HepG2 (cell line): Measurements from ENCODE around the gene FAM161A. TPM values are rescaled to one million over a fixed set of nuclear protein-coding genes. Genes with fewer than 3 reads are reported as not detected.
A peak's percentile ranks its signal among the peaks of the same experiment; 100 is the strongest.

ENCODE experiments used
- GPN1 ChIP-seq: sonication (generic); formaldehyde crosslinking; IDR thresholded peaks from 2 replicates; pipeline ENCODE4 v1.5.1; 2020; ENCODE audit warnings: missing genetic modification reagents, borderline replicate concordance
- IRF9 ChIP-seq: sonication (generic); formaldehyde crosslinking; IDR thresholded peaks from 2 replicates; pipeline ENCODE4 v1.8.0; 2022; ENCODE audit warnings: missing genetic modification reagents, mild to moderate bottlenecking, borderline replicate concordance
- JDP2 ChIP-seq: sonication (generic); formaldehyde crosslinking; IDR thresholded peaks from 2 replicates; pipeline ENCODE4 v1.8.1; 2022; ENCODE audit warnings: missing genetic modification reagents, borderline replicate concordance
- KMT2B ChIP-seq: IDR thresholded peaks from 2 replicates; pipeline ENCODE4 v1.6.1; 2016; ENCODE audit warnings: missing genetic modification reagents, missing compliant biosample characterization
- PAF1 ChIP-seq: IDR thresholded peaks from 2 replicates; pipeline ENCODE4 v1.6.1; 2016; ENCODE audit warnings: missing genetic modification reagents, missing compliant biosample characterization
- PHF8 ChIP-seq: sonication (generic); formaldehyde crosslinking; IDR thresholded peaks from 2 replicates; pipeline ENCODE4 v1.5.0; 2020; ENCODE audit warnings: missing genetic modification reagents
- POLR2AphosphoS5 ChIP-seq: IDR thresholded peaks from 2 replicates; pipeline ENCODE4 v1.6.1; 2012; ENCODE audit warnings: low read depth, low read length
- REXO4 ChIP-seq: sonication (generic); formaldehyde crosslinking; IDR thresholded peaks from 2 replicates; pipeline ENCODE4 v1.8.0; 2022; ENCODE audit warnings: missing genetic modification reagents, mild to moderate bottlenecking, borderline replicate concordance
- THAP7 ChIP-seq: sonication (generic); formaldehyde crosslinking; IDR thresholded peaks from 2 replicates; pipeline ENCODE4 v1.8.1; 2023; ENCODE audit warnings: mild to moderate bottlenecking, missing genetic modification reagents
- ZBTB14 ChIP-seq: sonication (generic); formaldehyde crosslinking; IDR thresholded peaks from 2 replicates; pipeline ENCODE4 v1.4.0; 2020; ENCODE audit warnings: missing genetic modification reagents
- ZBTB2 ChIP-seq: sonication (generic); formaldehyde crosslinking; IDR thresholded peaks from 2 replicates; pipeline ENCODE4 v1.8.0; 2022; ENCODE audit warnings: low read depth, missing genetic modification reagents
- ZBTB21 ChIP-seq: sonication (generic); formaldehyde crosslinking; IDR thresholded peaks from 2 replicates; pipeline ENCODE4 v1.4.0; 2020; ENCODE audit warnings: missing genetic modification reagents
- ZNF256 ChIP-seq: sonication (generic); formaldehyde crosslinking; conservative IDR thresholded peaks from 2 replicates; pipeline ENCODE4 v1.4.0; 2020; ENCODE audit warnings: missing genetic modification reagents
- ZNF276 ChIP-seq: sonication (generic); formaldehyde crosslinking; IDR thresholded peaks from 2 replicates; pipeline ENCODE4 v1.4.0; 2020; ENCODE audit warnings: mild to moderate bottlenecking, low read depth, missing genetic modification reagents
- ZNF281 ChIP-seq: sonication (generic); formaldehyde crosslinking; IDR thresholded peaks from 2 replicates; pipeline ENCODE4 v1.4.0; 2020; ENCODE audit warnings: missing genetic modification reagents, borderline replicate concordance
- ZNF550 ChIP-seq: sonication (generic); formaldehyde crosslinking; IDR thresholded peaks from 2 replicates; pipeline ENCODE4 v1.4.0; 2020; ENCODE audit warnings: mild to moderate bottlenecking, missing genetic modification reagents, borderline replicate concordance
- ZNF567 ChIP-seq: sonication (generic); formaldehyde crosslinking; IDR thresholded peaks from 2 replicates; pipeline ENCODE4 v1.8.1; 2023; ENCODE audit warnings: mild to moderate bottlenecking, missing genetic modification reagents, borderline replicate concordance
- ZNF775 ChIP-seq: sonication (generic); formaldehyde crosslinking; IDR thresholded peaks from 2 replicates; pipeline ENCODE4 v1.4.0; 2020; ENCODE audit warnings: missing genetic modification reagents, mild to moderate bottlenecking, moderate library complexity, borderline replicate concordance
- ZNF800 ChIP-seq: sonication (generic); formaldehyde crosslinking; IDR thresholded peaks from 2 replicates; pipeline ENCODE4 v1.4.0; 2020; ENCODE audit warnings: missing genetic modification reagents
- polyA plus RNA-seq, 8 experiments: library from polyadenylated mRNA; depleted of rRNA in 3 of 8; stranded (reverse) in 7 of 8; unstranded in 1 of 8; fragments of >200 nt; fragmentation: Illumina TruSeq in 4 of 8; extraction: Trizol in 4 of 8; gene quantifications; 2 replicates each; pipeline versions ENCODE4 v1.2.1 to v1.2.3, GENCODE V29; 2011 to 2016; ENCODE audit warnings: low read depth in 4 of 8, missing spikeins in 1 of 8, mixed read lengths in 1 of 8; ENCODE audit not compliant: insufficient read depth in 1 of 8
- total RNA-seq, 5 experiments: library from RNA; depleted of rRNA; stranded (reverse); fragments of >200 nt; fragmentation: Illumina TruSeq; extraction: Trizol; gene quantifications; 2 replicates each; pipeline ENCODE4 v1.2.3, GENCODE V29; 2016; ENCODE audit warnings: low read depth in 1 of 5

The FAM161A gene
- total and polyA plus RNA-seq, 2 of the 13 experiments (the other 11 are each of a cell fraction or from before 2014, with no cell fraction given), result 2.7 to 3.4 TPM

- TF ChIP-seq ZNF276 (CRISPR knock-in tag) (no peak), JDP2 (no peak), ZNF281 (CRISPR knock-in tag) (no peak), ZNF775 (CRISPR knock-in tag) (no peak), PAF1 (no peak), ZBTB2 (CRISPR knock-in tag) (no peak), KMT2B (CRISPR knock-in tag) (peak; percentile 29; the same call in 1 of the 2 replicates), REXO4 (CRISPR knock-in tag) (no peak), THAP7 (no peak), ZNF256 (CRISPR knock-in tag) (no peak), IRF9 (no peak), ZBTB21 (CRISPR knock-in tag) (no peak), GPN1 (CRISPR knock-in tag) (no peak), ZNF550 (CRISPR knock-in tag) (no peak), ZBTB14 (no peak), ZNF567 (CRISPR knock-in tag) (no peak), PHF8 (CRISPR knock-in tag) (no peak), POLR2AphosphoS5 (no peak), ZNF800 (CRISPR knock-in tag) (no peak)
Measured at GRCh38 chr2:61898810-61899209, 45.0 kb upstream of the FAM161A start (continued).
